Middle frontal gyrus (tissue), 1 donor: ENCODE data around the gene AGPAT1.
A peak's percentile ranks its signal among the peaks of the same experiment; 100 is the strongest.
"Not testable (repeated sequence)": the region's sequence is repeated elsewhere in the genome, so short reads cannot be mapped to it uniquely, and the experiment has no call there.

ENCODE experiments used
- DNase-seq: peaks from one replicate; pipeline ENCODE4 v3.0.0-alpha.2; 2015; ENCODE audit warnings: low spot score; ENCODE audit errors: extremely low spot score

AGPAT1 gene

GRCh38 chr6:32148289-32149091, 27.4 kb downstream of the AGPAT1 start:
- no peak for DNase-seq

GRCh38 chr6:32147401-32148132, 28.3 kb downstream of the AGPAT1 start:
- no peak for DNase-seq

- no peak for DNase-seq
Measured at GRCh38 chr6:32146687-32147086, 29.2 kb downstream of the AGPAT1 start.

GRCh38 chr6:32146287-32146686, 29.6 kb downstream of the AGPAT1 start:
- no peak for DNase-seq

- DNase-seq = not testable (repeated sequence)
Measured at GRCh38 chr6:32144238-32144637, 31.6 kb downstream of the AGPAT1 start.

GRCh38 chr6:32140420-32141046, 35.4 kb downstream of the AGPAT1 start:
- DNase-seq = no peak

- DNase-seq = no peak
Measured at GRCh38 chr6:32139590-32139989, 36.3 kb downstream of the AGPAT1 start.

- no peak for DNase-seq
Measured at GRCh38 chr6:32137454-32137853, 38.4 kb downstream of the AGPAT1 start.

GRCh38 chr6:32133786-32134185, 42.1 kb downstream of the AGPAT1 start:
- no peak for DNase-seq

- no peak for DNase-seq
Measured at GRCh38 chr6:32132110-32132509, 43.8 kb downstream of the AGPAT1 start.

GRCh38 chr6:32131439-32131948, 44.4 kb downstream of the AGPAT1 start:
- no peak for DNase-seq

- DNase-seq = no peak
Measured at GRCh38 chr6:32129297-32130088, 46.4 kb downstream of the AGPAT1 start.

GRCh38 chr6:32128751-32129296, 47.1 kb downstream of the AGPAT1 start:
- no peak for DNase-seq

- peak; percentile 99 for DNase-seq
Measured at GRCh38 chr6:32127717-32128592, 47.9 kb downstream of the AGPAT1 start, which contains the start of gene ATF6B. Gene ATF6B (minus strand): TSS chr6:32128246. CDS start chr6:32128207, 39 bp downstream.

GRCh38 chr6:32127409-32127716, 48.5 kb downstream of the AGPAT1 start:
- no peak for DNase-seq

- no peak for DNase-seq
Measured at GRCh38 chr6:32126880-32127279, 49.0 kb downstream of the AGPAT1 start.

GRCh38 chr6:32123681-32124080, 52.2 kb downstream of the AGPAT1 start:
- DNase-seq = no peak

- no peak for DNase-seq
Measured at GRCh38 chr6:32120573-32121059, 55.3 kb downstream of the AGPAT1 start.

- peak; percentile 72 for DNase-seq
Measured at GRCh38 chr6:32118782-32119628, 56.9 kb downstream of the AGPAT1 start.
